ENCODE results near the gene EPB41L4B. TPM values are rescaled to one million over a fixed set of nuclear protein-coding genes. Genes with fewer than 3 reads are reported as not detected.

The EPB41L4B gene
- polyA plus RNA-seq, 1 donor from 2014 or later, result 4.1 TPM

DNA sequence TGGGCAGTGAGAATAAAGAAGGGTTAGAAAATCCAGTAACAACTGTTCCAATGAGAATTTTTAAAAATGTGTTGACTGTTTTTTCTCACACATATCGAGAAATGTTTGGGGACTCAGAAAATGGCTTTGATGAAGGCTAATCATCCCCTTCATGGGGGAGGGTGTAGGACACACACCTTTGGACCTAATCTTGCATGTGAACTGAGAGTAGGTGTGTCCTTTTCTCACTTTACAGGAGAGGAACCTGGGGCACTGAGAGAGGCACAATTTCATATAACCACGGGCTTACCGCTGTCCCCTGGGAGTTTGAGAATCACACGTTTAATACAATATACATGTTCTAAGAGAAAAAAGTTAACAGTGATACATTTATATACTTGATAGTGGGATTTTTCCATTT, 171.1 kb downstream of the EPB41L4B start:
- Histone ChIP-seq H3K9me3 (ENCODE audit: low read length) (peaks cover 4% of the 10 kb centered on the region), H3K9ac (ENCODE audit: low read length) (no peak overlapping the region), H3K79me2 (replicated peaks; ENCODE audit: insufficient read depth, low read length) (no peaks in the 10 kb centered on the region), H3F3A (ENCODE audit: insufficient read depth, low read length, poor library complexity, severe bottlenecking) (no peaks in the 10 kb centered on the region), H3K36me3 (ENCODE audit: insufficient read depth, low read length) (no peaks in the 10 kb centered on the region), H4K20me1 (ENCODE audit: insufficient read depth) (no peaks in the 10 kb centered on the region), H3K27ac (ENCODE audit: low read length) (no peak overlapping the region), H3K4me3 (ENCODE audit: low read length) (no peak overlapping the region), H3K4me2 (ENCODE audit: low read length) (no peak overlapping the region), H3K9me2 (ENCODE audit: insufficient read depth, low read length) (no peaks in the 10 kb centered on the region), H3K27me3 (ENCODE audit: insufficient read depth, low read depth, low read length) (no peaks in the 10 kb centered on the region), H2AFZ (ENCODE audit: low read depth, low read length) (no peak overlapping the region)
- no peak for TF ChIP-seq EZH2 (IDR thresholded peaks at IDR 0.05; ENCODE audit: borderline replicate concordance, insufficient read depth, low read length, poor library complexity, severe bottlenecking)
- TF ChIP-seq, protein P1, sequence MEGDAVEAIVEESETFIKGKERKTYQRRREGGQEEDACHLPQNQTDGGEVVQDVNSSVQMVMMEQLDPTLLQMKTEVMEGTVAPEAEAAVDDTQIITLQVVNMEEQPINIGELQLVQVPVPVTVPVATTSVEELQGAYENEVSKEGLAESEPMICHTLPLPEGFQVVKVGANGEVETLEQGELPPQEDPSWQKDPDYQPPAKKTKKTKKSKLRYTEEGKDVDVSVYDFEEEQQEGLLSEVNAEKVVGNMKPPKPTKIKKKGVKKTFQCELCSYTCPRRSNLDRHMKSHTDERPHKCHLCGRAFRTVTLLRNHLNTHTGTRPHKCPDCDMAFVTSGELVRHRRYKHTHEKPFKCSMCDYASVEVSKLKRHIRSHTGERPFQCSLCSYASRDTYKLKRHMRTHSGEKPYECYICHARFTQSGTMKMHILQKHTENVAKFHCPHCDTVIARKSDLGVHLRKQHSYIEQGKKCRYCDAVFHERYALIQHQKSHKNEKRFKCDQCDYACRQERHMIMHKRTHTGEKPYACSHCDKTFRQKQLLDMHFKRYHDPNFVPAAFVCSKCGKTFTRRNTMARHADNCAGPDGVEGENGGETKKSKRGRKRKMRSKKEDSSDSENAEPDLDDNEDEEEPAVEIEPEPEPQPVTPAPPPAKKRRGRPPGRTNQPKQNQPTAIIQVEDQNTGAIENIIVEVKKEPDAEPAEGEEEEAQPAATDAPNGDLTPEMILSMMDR (IDR thresholded peaks at IDR 0.05; ENCODE audit: poor library complexity, severe bottlenecking), result no peak
- no peak for TF ChIP-seq MXI1 (conservative IDR thresholded peaks at IDR 0.05; ENCODE audit: poor library complexity, severe bottlenecking)
- TF ChIP-seq RAD21 (conservative IDR thresholded peaks at IDR 0.05), result no peak
- TF ChIP-seq POLR2AphosphoS5 (IDR thresholded peaks at IDR 0.05), result no peak
- no peak for TF ChIP-seq SMC3 (conservative IDR thresholded peaks at IDR 0.05; ENCODE audit: poor library complexity)
- no peak for TF ChIP-seq REST (IDR thresholded peaks at IDR 0.05; ENCODE audit: borderline replicate concordance)
- TF ChIP-seq TAF1 (IDR thresholded peaks at IDR 0.05; ENCODE audit: low read depth), result no peak
- no peak for TF ChIP-seq EP300 (conservative IDR thresholded peaks at IDR 0.05; ENCODE audit: poor library complexity, severe bottlenecking)

DNA sequence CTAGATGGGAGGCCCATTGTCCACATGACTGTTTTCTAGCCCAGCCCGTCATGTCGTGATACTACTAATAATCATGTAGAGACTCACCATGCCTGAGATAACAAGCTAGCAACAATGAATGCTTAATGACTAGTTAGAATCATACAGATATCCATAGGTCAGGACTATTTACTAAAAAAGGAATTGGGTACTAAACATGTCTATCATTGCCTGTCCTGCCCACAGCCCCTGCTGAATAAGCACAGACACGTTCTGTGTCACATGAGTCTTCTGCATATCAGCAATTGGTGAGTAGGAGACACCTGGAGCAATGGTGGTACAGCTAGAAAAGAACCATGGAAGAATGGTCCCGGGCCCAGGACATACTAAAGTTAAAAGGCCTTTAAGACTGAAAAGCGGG, 171.8 kb downstream of the EPB41L4B start:
- H3F3A ChIP-seq (ENCODE audit: insufficient read depth, low read length, poor library complexity, severe bottlenecking), result no peaks in the 10 kb centered on the region
- TF ChIP-seq RAD21 (conservative IDR thresholded peaks at IDR 0.05), result no peak
- no peak for TF ChIP-seq TAF1 (IDR thresholded peaks at IDR 0.05; ENCODE audit: low read depth)
- no peak for TF ChIP-seq EP300 (conservative IDR thresholded peaks at IDR 0.05; ENCODE audit: poor library complexity, severe bottlenecking)
- no peak for TF ChIP-seq MXI1 (conservative IDR thresholded peaks at IDR 0.05; ENCODE audit: poor library complexity, severe bottlenecking)
- no peak for TF ChIP-seq SMC3 (conservative IDR thresholded peaks at IDR 0.05; ENCODE audit: poor library complexity)
- TF ChIP-seq POLR2AphosphoS5 (IDR thresholded peaks at IDR 0.05), result no peak
- TF ChIP-seq EZH2 (IDR thresholded peaks at IDR 0.05; ENCODE audit: borderline replicate concordance, insufficient read depth, low read length, poor library complexity, severe bottlenecking), result no peak
- TF ChIP-seq REST (IDR thresholded peaks at IDR 0.05; ENCODE audit: borderline replicate concordance), result no peak
- TF ChIP-seq, protein P1 (IDR thresholded peaks at IDR 0.05; ENCODE audit: poor library complexity, severe bottlenecking), result no peak
- H4K20me1 ChIP-seq (ENCODE audit: insufficient read depth), result no peaks in the 10 kb centered on the region
- peaks cover 4% of the 10 kb centered on the region for H3K9me3 ChIP-seq (ENCODE audit: low read length)
- H3K4me2 ChIP-seq (ENCODE audit: low read length), result no peak overlapping the region
- no peak overlapping the region for H3K27ac ChIP-seq (ENCODE audit: low read length)
- no peaks in the 10 kb centered on the region for H3K9me2 ChIP-seq (ENCODE audit: insufficient read depth, low read length)
- no peaks in the 10 kb centered on the region for H3K36me3 ChIP-seq (ENCODE audit: insufficient read depth, low read length)
- H2AFZ ChIP-seq (ENCODE audit: low read depth, low read length), result no peak overlapping the region
- H3K4me3 ChIP-seq (ENCODE audit: low read length), result no peak overlapping the region
- H3K27me3 ChIP-seq (ENCODE audit: insufficient read depth, low read depth, low read length), result no peaks in the 10 kb centered on the region
- no peaks in the 10 kb centered on the region for H3K79me2 ChIP-seq (replicated peaks; ENCODE audit: insufficient read depth, low read length)
- no peak overlapping the region for H3K9ac ChIP-seq (ENCODE audit: low read length)

Measured in neural cell (in vitro differentiated cells).